MM.1S (cell line): ENCODE data around the gene LNX2.

Source experiments
- DNase-seq: peaks from one replicate; pipeline ENCODE4 v3.0.0-alpha.2; 2015
- H2AFZ ChIP-seq: fragments of 300-600 bp; sonication (generic); 2 replicates; pipeline ENCODE4 v1.6.0; 2016; ENCODE audit warnings: antibody characterized with exemption, low read length
- H3F3A ChIP-seq: fragments of 300-600 bp; sonication (generic); 2 replicates; pipeline ENCODE4 v1.6.1; 2016; ENCODE audit warnings: mild to moderate bottlenecking, antibody characterized with exemption, low read length, moderate library complexity, mixed read lengths; ENCODE audit not compliant: insufficient read depth
- H3K27ac ChIP-seq: fragments of 300-600 bp; sonication (generic); 2 replicates; pipeline ENCODE4 v1.5.1; 2016; ENCODE audit warnings: mild to moderate bottlenecking, low read length
- H3K27me3 ChIP-seq: fragments of 300-600 bp; sonication (generic); replicated peaks from 2 replicates; pipeline ENCODE4 v1.6.0; 2016; ENCODE audit warnings: low read length; ENCODE audit not compliant: insufficient read depth
- H3K36me3 ChIP-seq: fragments of 300-600 bp; sonication (generic); replicated peaks from 2 replicates; pipeline ENCODE4 v1.6.1; 2016; ENCODE audit warnings: mild to moderate bottlenecking, low read length, mixed read lengths; ENCODE audit not compliant: insufficient read depth
- H3K4me1 ChIP-seq: fragments of 300-600 bp; sonication (generic); 2 replicates; pipeline ENCODE4 v1.6.1; 2016; ENCODE audit warnings: low read length, mixed read lengths
- H3K4me2 ChIP-seq: fragments of 300-600 bp; sonication (generic); 2 replicates; pipeline ENCODE4 v1.6.0; 2016; ENCODE audit warnings: low read depth, low read length
- H3K4me3 ChIP-seq: fragments of 300-600 bp; sonication (generic); 2 replicates; pipeline ENCODE4 v1.5.1; 2016; ENCODE audit warnings: low read length, mixed read lengths
- H3K79me2 ChIP-seq: fragments of 300-600 bp; sonication (generic); 2 replicates; pipeline ENCODE4 v1.6.1; 2016; ENCODE audit warnings: mixed run types, low read length, mixed read lengths
- H3K9ac ChIP-seq: fragments of 300-600 bp; sonication (generic); 2 replicates; pipeline ENCODE4 v1.6.1; 2016; ENCODE audit warnings: low read length, mixed read lengths
- H3K9me2 ChIP-seq: fragments of 300-600 bp; sonication (generic); replicated peaks from 2 replicates; pipeline ENCODE4 v1.6.1; 2016; ENCODE audit warnings: mild to moderate bottlenecking, low read length, mixed read lengths; ENCODE audit not compliant: insufficient read depth
- H3K9me3 ChIP-seq: fragments of 300-600 bp; sonication (generic); replicated peaks from 2 replicates; pipeline ENCODE4 v1.6.1; 2016; ENCODE audit warnings: mild to moderate bottlenecking, low read length, mixed read lengths; ENCODE audit not compliant: insufficient read depth
- H4K20me1 ChIP-seq: fragments of 300-600 bp; sonication (generic); 2 replicates; pipeline ENCODE4 v1.6.1; 2016; ENCODE audit warnings: mild to moderate bottlenecking, low read length, moderate library complexity, mixed read lengths; ENCODE audit not compliant: insufficient read depth
- CTCF ChIP-seq: fragments of 300-600 bp; sonication (generic); IDR thresholded peaks from 2 replicates; pipeline ENCODE4 v1.5.1; 2016; ENCODE audit warnings: antibody characterized with exemption, low read length, mixed read lengths
- EZH2 ChIP-seq: fragments of 300-600 bp; sonication (generic); optimal IDR thresholded peaks from 2 replicates; pipeline ENCODE3; 2017; ENCODE audit warnings: low read depth, mild to moderate bottlenecking, antibody characterized with exemption, low read length, mixed read lengths
- EZH2phosphoT487 ChIP-seq: fragments of 300-600 bp; sonication (generic); IDR thresholded peaks from 2 replicates; pipeline ENCODE4 v1.6.1; 2018; ENCODE audit warnings: antibody characterized with exemption, low read length

LNX2 gene

DNA sequence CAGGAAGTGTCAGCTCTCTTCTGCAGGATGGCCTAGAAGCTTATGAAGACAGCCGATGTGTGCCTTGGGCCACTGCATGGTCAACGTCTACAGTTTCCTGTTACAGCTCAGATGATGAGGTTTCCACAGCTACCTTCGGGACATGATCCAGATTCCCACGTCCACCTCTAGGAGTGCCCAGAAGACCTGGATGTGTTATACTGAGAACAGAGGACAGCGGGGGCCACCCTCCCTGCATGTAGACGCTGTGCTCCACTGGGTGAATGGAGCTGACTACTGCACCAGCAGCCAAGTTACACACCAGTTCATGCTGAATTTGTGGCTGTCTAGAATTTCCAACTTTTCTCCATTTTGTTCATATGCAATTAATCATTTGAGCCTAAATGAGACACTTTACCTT is 91.4 kb downstream of the LNX2 start:
- H3K4me1 ChIP-seq = no peaks in the 10 kb centered on the region
- no peaks in the 10 kb centered on the region for H3F3A ChIP-seq
- no peak overlapping the region for H3K4me3 ChIP-seq
- H3K9ac ChIP-seq = no peak overlapping the region
- no peak overlapping the region for H3K27ac ChIP-seq
- no peak for DNase-seq
- no peaks in the 10 kb centered on the region for H3K36me3 ChIP-seq
- no peaks in the 10 kb centered on the region for H3K27me3 ChIP-seq
- H3K79me2 ChIP-seq = no peaks in the 10 kb centered on the region
- H3K9me2 ChIP-seq = no peaks in the 10 kb centered on the region
- no peak overlapping the region for H3K4me2 ChIP-seq
- no peak overlapping the region for H2AFZ ChIP-seq
- TF ChIP-seq EZH2 (no peak), CTCF (no peak), EZH2phosphoT487 (no peak)
- H3K9me3 ChIP-seq = no peaks in the 10 kb centered on the region
- no peaks in the 10 kb centered on the region for H4K20me1 ChIP-seq

- no peak for DNase-seq
- H3K36me3 ChIP-seq = no peaks in the 10 kb centered on the region
Measured at GRCh38 chr13:27526516-27526915, 93.8 kb downstream of the LNX2 start.

GRCh38 chr13:27524981-27525975 is 95.1 kb downstream of the LNX2 start:
- no peaks in the 10 kb centered on the region for H3K4me1 ChIP-seq
- H2AFZ ChIP-seq = no peak overlapping the region
- H3K27ac ChIP-seq = no peak overlapping the region
- no peaks in the 10 kb centered on the region for H3K27me3 ChIP-seq
- H3K36me3 ChIP-seq = no peaks in the 10 kb centered on the region
- TF ChIP-seq CTCF (no peak), EZH2phosphoT487 (no peak), EZH2 (no peak)
- H3K9ac ChIP-seq = no peak overlapping the region
- no peaks in the 10 kb centered on the region for H3K9me2 ChIP-seq
- H3K4me3 ChIP-seq = no peak overlapping the region
- no peak for DNase-seq
- H3F3A ChIP-seq = no peaks in the 10 kb centered on the region
- no peaks in the 10 kb centered on the region for H4K20me1 ChIP-seq
- H3K79me2 ChIP-seq = no peaks in the 10 kb centered on the region
- no peaks in the 10 kb centered on the region for H3K9me3 ChIP-seq
- H3K4me2 ChIP-seq = no peak overlapping the region

More at GRCh38 chr13:27526516-27526915, 93.8 kb downstream of the LNX2 start:
- H3K27ac ChIP-seq = no peak overlapping the region
- no peak overlapping the region for H2AFZ ChIP-seq
- H3K4me3 ChIP-seq = no peak overlapping the region
- no peaks in the 10 kb centered on the region for H3K9me3 ChIP-seq
- H3K4me2 ChIP-seq = no peak overlapping the region
- no peaks in the 10 kb centered on the region for H4K20me1 ChIP-seq
- H3K9me2 ChIP-seq = no peaks in the 10 kb centered on the region
- no peaks in the 10 kb centered on the region for H3F3A ChIP-seq
- no peak for TF ChIP-seq EZH2
- no peak for TF ChIP-seq CTCF
- no peak for TF ChIP-seq EZH2phosphoT487
- no peaks in the 10 kb centered on the region for H3K4me1 ChIP-seq
- no peaks in the 10 kb centered on the region for H3K79me2 ChIP-seq
- H3K9ac ChIP-seq = no peak overlapping the region
- H3K27me3 ChIP-seq = no peaks in the 10 kb centered on the region
